Testis (tissue), 2 donors: ENCODE results near the gene MTG2.

Source experiments
- CTCF ChIP-seq, 3 experiments: fragments of 450-650 bp in 2 of 3; fragments of 200-600 bp in 1 of 3; sonication (generic) in 1 of 3; IDR thresholded peaks; one replicate each; pipeline ENCODE4 v1.5.1; 2016 to 2019; ENCODE audit warnings: antibody characterized with exemption in 3 of 3, mild to moderate bottlenecking in 2 of 3, moderate library complexity in 1 of 3
- POLR2A ChIP-seq: fragments of 450-650 bp; IDR thresholded peaks from one replicate; pipeline ENCODE4 v1.6.1; 2017; ENCODE audit warnings: antibody characterized with exemption, mild to moderate bottlenecking, moderate library complexity

- TF ChIP-seq CTCF (IDR thresholded peaks at IDR 0.05) (no peak), POLR2A (no peak)
These were observed 7.8 kb upstream of the MTG2 start for GRCh38 chr20:62174870-62175624.
